HG03097 (cell line): ENCODE measurements around the gene LAMA5.

Source experiments
- ATAC-seq: cut with Tn5 transposase; IDR thresholded peaks from one replicate; pipeline ENCODE4 v1.9.1; 2021; ENCODE audit not compliant: unreplicated experiment, low FRiP score

Gene LAMA5

DNA sequence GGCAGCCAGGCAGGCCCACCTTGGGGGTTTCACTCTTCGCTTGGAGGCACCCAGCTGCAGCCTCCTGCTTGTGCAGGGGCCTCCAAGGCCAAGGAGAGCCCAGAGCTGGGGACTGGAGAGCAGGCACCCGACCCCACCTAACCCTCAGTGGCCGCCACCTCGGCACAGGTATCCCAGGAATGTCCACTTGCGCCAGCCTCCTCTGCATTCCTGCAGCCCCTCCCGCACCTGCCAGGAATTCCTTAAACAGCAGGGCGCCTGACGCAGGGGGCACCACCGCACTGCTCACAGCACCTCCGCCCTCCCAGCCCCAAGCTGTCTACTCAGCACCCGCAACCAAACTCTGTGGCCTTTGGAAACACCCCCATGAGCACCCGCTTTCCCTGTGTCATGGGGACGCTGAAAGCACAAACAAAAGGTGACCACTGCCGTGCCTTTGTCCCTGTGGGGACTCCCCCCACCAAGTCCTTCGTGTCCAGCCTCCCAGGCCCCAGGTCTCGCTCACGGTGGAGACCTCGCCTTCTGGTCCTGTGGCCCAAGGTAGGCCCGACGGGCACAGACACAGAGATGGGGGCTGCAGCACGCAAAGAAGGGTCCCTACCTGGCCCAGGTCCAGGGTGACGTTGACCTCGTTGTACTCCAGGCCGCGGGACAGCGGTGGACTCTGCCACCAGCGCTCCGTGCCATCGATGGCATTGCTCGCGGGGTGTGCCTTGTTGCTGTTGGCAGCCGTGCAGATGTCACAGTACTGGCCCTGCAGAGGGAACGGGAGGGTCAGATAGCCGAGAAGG, 5.1 kb downstream of the LAMA5 start:
- ATAC-seq = no peak

DNA sequence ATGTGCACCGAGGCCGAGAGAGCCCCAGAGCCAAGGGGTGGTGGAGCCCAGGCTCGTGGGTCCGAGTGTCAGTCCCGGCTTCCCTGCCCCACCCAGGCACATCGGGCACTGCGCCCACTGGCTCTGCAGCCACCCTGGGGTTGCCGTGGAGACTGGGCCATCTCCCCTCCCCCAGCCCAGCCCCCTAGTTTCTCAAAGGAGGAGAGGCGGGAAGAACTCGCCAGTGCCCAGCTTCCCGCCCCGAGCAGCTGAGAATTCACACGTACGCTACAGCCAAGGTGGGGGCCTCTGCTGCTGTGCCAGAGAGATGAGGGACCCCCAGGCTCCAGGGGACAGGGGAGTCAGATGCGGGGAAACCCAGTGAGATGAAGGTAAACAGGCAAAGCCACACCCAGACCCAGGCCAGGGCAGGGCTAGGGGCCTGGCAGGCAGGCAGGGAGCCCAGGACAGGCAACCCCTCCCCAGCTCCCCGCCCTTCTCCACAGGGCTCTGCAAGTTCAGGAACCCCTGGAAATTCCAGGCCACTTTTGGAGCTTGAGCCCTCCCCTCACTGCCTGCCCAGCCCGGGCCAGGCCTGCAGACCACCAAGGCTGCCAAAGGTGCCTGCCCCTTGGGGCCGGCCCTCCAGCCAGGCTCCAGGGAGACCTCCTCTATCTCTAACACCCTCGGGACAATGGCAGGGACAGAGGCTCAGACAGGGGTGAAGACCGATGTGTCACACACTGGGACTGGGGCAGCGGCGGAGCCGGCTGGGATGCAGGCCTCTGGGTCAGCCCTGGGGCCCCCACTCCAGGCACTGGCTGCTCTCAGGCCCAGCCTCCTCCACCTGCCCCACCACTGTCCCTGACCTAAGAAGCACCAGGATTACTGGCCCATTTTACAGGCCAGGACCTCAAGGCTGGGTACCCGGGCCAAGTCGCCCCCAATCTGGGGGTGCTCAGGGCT, 6.0 kb downstream of the LAMA5 start:
- no peak for ATAC-seq

DNA sequence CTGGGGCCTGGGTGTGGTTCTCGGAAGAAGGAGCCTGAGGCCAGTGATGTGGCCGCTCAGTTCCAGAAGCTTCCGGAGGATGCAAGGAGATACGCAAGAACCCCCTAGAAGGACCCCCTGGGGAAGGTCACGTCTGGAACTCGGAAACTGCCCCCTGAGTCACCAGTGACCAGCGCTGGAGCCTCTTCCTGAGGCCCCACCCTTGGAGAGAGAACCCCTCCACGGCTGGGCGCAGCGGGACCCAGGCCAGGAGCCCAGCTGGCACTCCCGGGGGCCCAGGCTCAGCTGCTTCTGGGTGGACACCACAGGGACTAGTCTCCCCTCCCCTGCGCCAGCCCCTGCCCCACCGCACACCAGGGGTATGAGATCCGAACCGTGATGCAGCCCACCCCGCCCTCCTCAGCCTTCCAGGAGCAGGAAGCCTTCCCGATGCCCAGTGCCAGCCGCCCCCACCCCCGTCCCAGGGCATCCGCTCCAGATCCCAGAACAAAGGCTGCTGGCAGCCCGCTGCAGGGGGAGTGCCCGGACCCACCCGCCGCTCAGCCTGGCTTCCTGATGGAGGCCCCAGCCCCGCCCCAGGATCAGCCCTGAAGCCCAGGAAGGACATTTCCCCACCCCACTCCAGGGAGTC, 7.5 kb downstream of the LAMA5 start:
- ATAC-seq = no peak

DNA sequence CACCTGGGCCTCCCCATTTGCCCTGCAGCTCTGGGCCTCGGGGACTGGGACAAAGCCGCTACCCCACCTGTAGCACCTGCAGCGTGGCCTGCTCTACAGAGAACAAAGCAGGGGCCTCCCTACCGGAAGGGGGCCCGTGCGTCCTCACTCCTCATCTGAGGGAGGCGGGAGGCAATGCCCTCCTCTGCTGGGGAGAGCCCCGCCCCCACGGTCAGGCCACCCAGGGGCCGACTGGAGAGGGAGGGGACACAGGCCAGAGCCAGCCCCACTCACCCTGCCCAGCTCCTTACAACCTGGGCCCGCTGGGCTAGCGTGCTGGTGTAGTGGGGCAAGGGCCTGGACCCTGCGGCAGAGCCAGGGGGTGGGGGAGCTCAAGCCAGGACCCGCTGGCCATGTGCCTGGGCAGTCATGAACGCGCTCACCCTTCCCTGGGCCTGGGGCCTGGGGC, 8.0 kb downstream of the LAMA5 start:
- ATAC-seq = no peak

DNA sequence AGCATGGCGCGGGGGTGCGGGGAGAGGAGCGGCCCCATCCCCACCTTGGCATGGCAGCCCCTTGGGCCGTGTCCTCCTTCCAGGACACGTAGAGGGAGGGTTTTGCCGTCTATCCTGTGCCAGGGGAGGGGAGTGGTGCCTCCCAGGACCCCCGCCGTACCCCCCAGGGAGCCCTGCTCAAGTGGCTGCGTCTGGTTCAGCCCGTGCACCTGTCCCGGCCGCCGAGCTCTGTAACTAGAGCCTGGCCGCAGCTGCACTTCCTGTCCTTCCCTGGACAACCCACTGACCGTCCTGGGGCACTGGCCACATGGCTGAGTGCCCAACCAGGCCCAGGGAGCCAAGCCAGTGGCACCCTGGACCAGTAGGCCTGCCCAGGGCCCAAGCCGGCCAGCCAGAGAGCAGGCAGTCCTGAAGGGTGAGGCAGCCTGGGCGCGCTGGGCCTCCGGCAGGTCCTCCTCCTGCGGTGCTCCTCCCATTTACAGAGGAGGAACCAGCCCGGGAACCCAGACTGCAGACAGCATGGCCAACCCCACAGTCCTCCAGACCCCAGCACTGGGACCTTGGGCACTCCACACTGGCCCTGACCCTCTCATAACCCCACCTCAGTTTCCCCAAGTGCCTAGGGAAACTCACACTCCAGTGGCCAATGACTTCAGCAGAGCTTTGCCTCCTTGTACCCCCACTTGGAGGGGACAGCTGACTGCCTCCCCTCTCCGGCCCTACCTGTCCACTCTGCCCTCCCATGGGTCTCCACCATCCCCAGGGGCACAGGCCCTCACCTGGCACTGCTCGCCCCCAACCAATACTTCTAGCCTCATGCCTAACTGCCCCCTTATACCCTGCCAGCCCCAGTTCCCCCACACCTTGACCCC, 8.7 kb downstream of the LAMA5 start:
- ATAC-seq = no peak

DNA sequence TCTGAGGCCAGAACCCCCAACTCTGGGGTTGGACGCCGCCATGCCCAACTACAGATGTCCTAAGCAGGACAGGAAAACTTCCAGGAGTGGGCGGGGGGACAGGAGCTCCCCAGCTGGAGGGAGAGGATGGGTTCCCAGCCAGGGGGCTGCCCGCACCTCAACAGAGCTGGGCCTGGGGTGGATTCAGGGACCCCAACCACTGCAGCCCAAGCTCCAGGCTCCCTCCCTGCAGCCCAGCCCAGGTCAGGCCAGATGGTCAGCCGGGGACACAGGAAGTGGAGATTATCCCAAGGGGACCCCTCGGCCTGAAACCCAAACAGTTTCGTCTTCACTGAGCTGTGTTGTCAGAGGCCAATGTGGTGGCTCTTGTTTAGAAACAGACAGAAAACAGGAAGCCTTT, 9.4 kb downstream of the LAMA5 start:
- ATAC-seq = no peak

DNA sequence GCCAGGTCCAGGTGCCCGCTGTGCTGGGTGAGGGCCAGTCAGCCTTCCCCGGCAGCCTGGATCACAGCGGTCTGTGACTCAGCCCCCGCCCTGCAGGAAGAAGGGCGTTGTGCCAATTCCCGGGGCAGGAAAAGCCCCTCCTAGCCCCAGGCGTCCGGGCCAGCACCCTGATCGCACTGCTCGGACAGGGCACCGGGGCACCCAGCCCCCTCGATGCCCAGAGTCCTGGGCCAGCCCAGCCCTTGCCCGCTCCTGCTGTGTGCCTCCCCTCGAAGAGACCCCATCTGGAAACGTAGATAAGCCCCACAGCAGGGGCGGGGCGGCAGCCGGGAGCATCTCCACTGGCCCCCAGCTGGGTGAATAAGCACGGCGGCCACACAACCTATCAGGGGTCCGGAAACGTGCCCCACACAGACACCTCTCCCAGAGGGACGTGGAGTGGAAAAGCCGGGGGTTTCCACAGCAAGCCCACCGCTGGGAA, 9.9 kb downstream of the LAMA5 start:
- ATAC-seq = no peak

DNA sequence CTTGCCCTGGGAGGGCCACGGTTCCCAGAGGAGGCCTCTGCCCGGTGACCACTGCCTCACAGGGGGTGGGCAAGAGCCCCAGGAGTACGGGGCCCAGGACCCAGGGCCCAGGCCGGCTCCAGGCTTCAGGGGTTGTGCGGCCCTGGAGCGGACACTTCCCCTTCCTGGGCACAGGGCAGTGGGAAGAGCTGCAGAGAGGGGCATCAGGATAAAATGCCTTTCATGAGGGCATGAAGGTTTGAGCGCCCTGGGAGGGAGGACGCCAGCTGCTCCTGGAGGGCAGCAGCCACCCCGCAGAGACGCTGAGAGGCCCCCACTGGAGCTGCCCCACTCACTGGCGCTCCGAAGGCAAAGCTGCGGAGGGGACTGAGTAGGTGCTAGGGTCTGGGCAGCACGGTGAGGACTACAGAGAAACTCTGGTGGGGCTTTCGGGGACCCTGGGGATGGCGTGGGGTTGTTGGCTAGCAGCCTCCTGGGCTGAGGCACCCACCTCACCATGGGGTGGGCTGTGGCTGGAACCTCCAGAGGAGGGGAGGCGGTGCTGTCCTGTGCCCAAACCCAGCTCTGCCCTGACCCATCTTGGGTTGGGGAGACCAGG, 10.4 kb downstream of the LAMA5 start:
- no peak for ATAC-seq

DNA sequence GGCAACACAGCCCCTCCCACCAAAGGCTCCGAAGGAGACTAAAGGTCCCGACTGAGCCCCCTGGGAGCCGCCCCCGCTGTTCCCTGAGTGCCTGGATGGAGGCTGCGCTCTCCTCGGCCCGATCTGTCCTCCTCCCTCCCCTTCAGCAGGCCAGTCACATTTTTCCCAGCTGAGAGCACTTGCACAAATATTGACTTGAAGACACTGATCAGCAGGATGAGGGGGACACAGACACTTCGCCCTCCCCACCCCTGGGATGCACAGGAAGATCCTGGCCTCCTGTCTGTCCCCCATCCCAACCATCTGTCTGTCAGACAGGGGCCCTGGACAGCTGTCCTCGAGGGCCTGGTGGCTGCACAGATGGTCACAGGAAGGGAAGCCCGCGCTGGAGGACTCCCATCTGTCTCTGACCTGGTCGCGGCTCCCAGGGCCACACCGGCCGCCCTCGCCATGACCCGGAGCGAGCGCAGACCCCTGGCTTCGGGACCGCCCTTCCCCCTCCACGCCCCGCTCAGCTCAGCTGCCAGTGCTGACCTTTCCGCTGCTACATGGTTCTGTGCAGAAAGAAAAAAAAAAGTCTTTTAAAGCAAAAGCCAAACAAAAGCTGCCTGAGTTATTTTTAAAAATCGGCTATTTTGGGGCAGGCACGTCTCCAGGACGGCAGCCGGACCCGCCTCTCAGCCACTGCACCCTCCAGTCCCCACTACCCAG, 11.1 kb downstream of the LAMA5 start:
- ATAC-seq = no peak

DNA sequence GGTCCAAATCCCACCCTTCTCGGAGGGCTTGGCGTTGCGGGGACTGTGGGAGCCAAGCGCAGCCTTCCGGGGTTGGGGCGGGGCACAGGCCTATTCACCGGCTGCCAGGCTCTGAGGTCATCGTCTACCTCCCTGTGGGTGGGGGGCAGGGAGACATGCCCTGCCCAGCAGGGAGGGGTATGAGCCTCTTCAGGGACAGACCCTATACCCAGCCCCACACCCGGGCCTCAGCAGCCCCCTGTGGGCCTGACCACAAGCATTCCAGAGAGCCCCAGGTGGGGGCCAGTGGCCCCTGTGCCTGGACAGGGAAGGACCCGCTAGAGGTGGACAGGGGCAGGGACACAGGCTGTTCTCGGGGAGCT, 11.6 kb downstream of the LAMA5 start:
- no peak for ATAC-seq

DNA sequence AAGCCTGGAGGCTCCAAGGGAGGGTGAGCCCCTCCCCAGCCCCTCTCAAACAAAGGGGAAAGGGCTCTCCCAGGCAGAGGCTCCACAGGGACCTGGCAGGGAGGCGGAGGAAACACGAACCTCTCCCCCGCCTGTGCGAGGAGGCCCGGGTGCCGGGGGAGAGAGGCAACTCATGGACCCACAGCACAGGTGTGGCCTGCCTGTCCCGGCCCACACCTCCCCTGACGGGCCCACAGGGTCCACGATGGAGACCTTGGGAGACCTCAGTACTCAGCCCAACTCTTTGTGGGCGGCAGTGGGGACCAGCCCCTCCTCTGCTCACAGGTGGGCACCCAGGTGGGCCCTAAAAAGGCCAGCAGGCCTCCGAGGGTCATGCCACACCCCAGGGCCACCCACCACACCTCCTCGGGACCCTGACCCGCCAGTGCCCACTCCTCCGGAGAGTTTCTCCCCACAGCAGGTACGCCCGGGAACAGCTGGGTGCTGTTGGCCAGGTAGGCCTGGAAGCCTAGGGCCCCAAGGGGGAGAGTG, 12.2 kb downstream of the LAMA5 start:
- ATAC-seq = no peak

DNA sequence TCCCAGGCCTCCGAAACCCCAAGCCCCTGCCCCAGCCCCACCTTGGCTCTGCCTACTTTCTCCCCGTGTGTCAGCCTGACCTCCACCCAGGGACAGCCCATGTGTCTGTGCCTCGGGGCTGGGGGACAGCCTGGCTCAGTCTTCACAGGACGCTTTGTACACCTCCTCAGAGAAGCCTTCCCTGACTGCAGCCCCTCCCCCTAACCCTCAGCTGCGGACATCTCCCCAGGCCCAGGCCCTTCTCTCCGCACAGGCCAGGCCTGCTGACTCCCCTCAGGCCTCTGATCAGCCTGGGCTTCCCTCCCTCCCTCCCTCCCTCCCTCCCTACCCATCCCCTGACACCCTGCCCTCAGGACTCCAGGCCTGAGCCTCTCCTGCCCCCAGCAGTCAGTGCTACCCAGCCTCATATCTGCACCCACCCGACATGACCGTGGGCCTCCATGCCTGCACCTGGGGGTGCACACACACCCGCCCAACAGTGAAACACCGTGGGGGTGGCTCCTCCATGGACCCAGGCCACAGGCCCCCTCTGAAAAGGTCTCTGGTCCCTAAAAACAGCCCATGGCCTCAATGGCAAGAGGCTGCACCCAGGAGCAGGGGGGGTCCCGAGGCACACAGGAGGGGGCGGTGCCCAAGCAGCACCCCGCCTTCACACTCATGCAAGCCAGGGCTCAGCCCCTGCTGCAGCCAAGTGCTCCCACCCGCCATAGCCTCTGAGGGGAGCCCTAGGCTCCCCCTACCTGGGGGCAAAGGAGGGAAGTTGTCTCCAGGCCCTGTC, 12.9 kb downstream of the LAMA5 start:
- no peak for ATAC-seq

DNA sequence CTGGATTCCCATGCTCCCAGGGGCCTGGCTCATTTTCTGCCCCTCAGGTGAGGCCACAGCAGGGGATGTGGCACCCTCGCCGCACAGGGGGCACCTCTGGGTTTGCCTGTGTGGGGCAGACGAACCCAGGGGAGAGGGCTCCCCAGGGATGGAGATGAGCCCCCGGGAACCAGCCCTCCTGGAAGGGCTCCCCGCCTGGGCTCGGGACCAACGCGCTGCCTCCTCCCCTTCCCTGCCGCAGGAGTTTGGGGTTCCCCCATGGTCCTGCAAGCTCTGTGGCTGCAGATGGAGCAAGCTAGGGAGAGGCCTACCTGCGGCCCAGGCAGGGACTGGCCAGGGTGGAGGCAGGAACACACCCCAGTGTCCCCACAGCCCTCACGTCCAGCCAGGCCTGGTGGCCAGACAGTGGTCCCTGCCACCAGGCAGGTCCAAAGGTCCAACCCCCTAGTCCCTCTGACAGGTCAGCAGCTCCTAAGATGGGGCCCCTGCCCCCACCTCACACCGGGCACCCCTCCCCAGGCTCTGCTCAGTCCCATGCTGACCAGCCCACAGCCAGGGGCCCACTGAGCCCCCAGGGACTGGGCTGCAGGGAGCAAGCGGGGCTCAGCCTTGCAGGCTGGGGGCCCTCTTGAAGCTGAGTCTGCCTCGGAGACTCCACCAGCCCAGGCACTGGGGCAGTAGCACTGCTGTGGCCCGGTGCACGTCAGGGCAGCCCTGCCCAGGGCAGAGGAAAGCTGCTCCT, 13.7 kb downstream of the LAMA5 start:
- no peak for ATAC-seq

DNA sequence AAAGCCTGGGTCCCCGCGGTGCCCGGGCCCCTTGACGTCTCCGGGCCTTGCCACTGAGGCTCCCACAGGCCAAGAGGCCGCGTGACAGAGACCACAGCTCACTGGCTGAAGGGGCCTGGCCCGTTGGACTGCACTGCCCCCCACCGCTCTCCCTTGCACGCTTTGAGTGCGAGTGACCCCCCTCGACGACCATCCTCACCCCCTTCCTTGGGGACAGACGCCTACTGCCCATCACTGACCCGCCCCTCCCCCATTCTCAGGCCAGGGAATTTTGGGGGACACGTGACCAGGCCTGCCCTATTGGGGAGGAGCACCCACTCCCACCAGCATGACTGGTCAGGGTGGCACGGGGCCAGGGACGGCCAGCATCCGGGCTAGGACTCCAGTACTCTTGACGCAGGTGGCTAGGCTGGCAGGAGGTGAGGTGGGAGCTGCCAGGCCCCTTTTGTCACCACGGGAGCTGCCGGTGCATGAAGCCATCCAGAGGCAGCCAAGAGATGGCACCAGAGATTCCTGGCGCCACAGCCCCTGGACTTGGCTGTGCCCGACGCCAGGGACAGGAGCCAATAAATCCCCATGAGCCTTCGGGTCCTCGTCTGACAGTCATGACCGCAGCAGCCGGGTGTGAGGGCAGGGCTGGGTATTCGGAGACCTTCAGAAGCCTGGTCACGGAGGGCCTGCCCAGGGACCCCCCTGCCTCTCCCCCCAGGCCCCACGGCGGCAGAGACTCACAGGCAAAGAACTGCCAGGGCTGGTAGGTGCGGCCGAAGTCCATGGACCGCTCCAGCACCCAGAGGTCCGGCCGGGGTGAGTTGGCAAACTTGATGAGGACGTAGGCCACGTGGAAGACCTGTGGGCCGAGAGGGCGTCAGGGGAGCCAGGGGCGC, 14.5 kb downstream of the LAMA5 start:
- ATAC-seq = no peak

DNA sequence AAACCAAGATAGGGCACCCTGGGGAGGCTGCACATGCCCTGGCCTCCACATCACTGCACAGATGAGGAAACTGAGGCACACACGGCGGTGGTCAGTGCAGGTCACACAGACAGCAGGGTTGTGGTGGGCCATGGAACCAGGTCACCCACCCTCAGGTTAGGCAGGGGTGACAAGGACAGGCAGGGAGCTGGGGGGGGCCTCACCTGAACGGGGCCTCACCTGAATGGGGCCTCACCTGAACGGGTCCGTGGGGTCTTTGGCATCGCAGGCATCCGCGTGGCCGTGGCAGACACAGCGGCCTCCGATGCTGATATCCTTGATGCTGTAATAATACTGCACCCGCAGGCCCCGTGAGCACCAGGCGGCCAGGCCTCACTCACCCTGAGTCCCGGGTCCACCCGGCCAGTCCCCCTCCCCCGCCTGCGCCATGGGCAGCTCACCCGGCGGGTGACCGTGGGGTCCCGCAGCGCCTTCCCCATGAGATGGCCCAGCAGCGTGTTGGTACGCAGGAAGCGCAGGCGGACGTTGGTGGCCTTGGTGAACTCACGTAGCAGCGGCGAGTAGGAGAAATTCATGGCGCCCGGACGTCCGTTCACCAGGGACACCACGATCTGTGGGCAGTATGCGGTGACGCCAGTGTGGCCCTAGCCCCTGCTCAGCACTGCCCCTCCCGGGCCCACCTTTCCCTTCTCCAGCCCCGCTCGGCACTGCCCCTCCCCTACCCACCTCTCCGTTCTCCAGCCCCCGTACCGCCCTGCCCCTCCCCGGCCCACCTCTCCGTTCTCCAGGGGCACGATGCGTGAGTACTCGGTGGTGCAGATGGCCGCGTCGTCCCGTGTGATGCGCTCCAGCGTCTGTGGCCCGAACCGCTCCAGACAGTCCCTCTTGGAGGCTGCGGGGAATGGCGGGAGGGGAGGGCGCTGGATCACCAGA, 15.4 kb downstream of the LAMA5 start:
- ATAC-seq = no peak
